LNCaP clone FGC (cell line): ENCODE results near the gene ATP6V1C2.

Experiments
- DNase-seq: peaks from one replicate; pipeline ENCODE4 v3.0.0-alpha.2; 2011; ENCODE audit warnings: low read depth
- H3K4me3 ChIP-seq: 2 replicates; pipeline ENCODE4 v1.5.1; 2011; ENCODE audit warnings: mild to moderate bottlenecking, low read depth, low read length, control low read depth
- TF ChIP-seq, protein P1 (sequence below): IDR thresholded peaks from 2 replicates; pipeline ENCODE4 v1.5.1; 2012; ENCODE audit warnings: mild to moderate bottlenecking; ENCODE audit not compliant: control insufficient read depth, insufficient read depth; ENCODE audit errors: extremely low read depth

Gene ATP6V1C2

GRCh38 chr2:10772201-10772867 lies 50.9 kb downstream of the ATP6V1C2 start:
- no peak for DNase-seq
- TF ChIP-seq, protein P1, sequence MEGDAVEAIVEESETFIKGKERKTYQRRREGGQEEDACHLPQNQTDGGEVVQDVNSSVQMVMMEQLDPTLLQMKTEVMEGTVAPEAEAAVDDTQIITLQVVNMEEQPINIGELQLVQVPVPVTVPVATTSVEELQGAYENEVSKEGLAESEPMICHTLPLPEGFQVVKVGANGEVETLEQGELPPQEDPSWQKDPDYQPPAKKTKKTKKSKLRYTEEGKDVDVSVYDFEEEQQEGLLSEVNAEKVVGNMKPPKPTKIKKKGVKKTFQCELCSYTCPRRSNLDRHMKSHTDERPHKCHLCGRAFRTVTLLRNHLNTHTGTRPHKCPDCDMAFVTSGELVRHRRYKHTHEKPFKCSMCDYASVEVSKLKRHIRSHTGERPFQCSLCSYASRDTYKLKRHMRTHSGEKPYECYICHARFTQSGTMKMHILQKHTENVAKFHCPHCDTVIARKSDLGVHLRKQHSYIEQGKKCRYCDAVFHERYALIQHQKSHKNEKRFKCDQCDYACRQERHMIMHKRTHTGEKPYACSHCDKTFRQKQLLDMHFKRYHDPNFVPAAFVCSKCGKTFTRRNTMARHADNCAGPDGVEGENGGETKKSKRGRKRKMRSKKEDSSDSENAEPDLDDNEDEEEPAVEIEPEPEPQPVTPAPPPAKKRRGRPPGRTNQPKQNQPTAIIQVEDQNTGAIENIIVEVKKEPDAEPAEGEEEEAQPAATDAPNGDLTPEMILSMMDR = no peak

GRCh38 chr2:10772868-10773215 lies 51.4 kb downstream of the ATP6V1C2 start:
- TF ChIP-seq, protein P1 = no peak
- no peak for DNase-seq
- H3K4me3 ChIP-seq = no peak overlapping the region

More at GRCh38 chr2:10772201-10772867, 50.9 kb downstream of the ATP6V1C2 start:
- H3K4me3 ChIP-seq = no peak overlapping the region

GRCh38 chr2:10773821-10774341 lies 52.5 kb downstream of the ATP6V1C2 start:
- no peak overlapping the region for H3K4me3 ChIP-seq
- no peak for DNase-seq
- TF ChIP-seq, protein P1 = no peak

DNA sequence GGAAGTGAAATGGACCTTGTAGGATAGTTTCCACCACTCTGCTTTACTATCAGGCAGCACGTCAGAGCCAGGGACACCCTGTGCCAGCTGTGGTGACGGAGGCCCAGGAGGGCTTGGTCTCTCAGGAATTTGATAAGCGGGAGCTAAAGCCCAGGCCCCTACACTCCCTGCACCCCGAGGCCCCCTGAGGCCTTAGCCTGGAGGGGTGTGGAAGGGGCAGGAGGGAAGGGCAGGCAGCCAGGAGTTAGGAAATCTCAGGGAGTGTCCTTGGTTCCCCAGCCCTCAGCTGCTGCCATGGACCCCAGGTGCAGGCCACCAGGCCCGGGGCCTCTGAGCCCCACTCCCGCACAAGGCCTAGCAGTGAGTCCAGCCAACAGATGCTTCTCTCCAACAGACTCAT lies 53.0 kb downstream of the ATP6V1C2 start:
- DNase-seq = no peak
- TF ChIP-seq, protein P1 = no peak
- no peak overlapping the region for H3K4me3 ChIP-seq

DNA sequence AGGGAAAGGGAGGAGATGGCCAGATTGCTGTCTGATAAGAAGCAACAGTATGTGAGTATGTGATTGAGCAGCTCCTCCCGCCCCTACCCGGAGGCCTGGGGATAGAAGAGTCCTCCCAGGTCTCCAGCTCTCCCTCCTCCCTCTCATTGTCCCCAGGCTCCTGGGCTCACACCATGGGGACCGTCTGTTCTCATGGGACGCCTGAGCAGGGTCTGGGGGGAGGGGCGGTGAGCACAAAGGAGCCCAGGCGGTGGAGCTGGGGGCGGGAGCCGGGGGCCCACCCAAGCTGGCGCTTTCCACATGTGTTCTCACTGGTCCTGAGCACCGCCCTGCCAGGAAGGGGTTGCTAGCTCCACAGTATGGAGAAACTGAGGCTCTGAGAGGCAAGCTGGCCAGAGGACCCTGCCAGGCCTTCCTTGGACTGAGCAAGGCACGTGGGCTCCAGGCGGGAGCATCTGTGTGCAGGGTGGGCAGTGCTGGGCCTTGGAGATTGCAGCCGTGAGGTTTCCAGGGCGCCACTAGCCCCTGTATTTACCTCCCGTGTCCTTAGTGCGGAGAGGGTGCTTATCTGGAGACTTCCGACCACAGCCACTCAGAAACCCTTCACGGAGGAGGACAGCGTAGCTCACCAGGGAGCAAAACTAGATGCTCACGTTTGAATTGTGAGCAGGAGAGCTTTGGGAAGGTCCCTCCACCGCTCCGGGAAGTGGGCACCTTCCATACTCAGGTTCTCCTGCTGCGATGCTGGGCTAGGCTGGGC lies 53.8 kb downstream of the ATP6V1C2 start:
- TF ChIP-seq, protein P1 = no peak
- no peak for DNase-seq

GRCh38 chr2:10775831-10776230 lies 54.4 kb downstream of the ATP6V1C2 start:
- TF ChIP-seq, protein P1 = no peak
- DNase-seq = no peak
- no peak overlapping the region for H3K4me3 ChIP-seq

More for the DNA sequence above, 53.8 kb downstream of the ATP6V1C2 start:
- H3K4me3 ChIP-seq = no peak overlapping the region
